IPS-NIHi7 (cell line): ENCODE results near the gene BORCS5.
"Not testable (repeated sequence)": the region's sequence is repeated elsewhere in the genome, so short reads cannot be mapped to it uniquely, and the experiment has no call there.

Source experiments
- DNase-seq: peaks from one replicate; pipeline ENCODE4 v3.0.0; 2012; ENCODE audit warnings: mixed read lengths; ENCODE audit errors: extremely low spot score

The BORCS5 gene

GRCh38 chr12:12460935-12461922 is 104.4 kb downstream of the BORCS5 start:
- DNase-seq = no peak

GRCh38 chr12:12461923-12462315 is 105.0 kb downstream of the BORCS5 start:
- DNase-seq = no peak

GRCh38 chr12:12465522-12465921 is 108.6 kb downstream of the BORCS5 start:
- DNase-seq = no peak

- no peak for DNase-seq
These were observed 109.3 kb downstream of the BORCS5 start for GRCh38 chr12:12466157-12466556.

- no peak for DNase-seq
These were observed 110.4 kb downstream of the BORCS5 start for GRCh38 chr12:12467264-12467663.

- no peak for DNase-seq
These were observed 110.9 kb downstream of the BORCS5 start for GRCh38 chr12:12467688-12468261.

- DNase-seq = no peak
These were observed 111.7 kb downstream of the BORCS5 start for GRCh38 chr12:12468575-12468974.

GRCh38 chr12:12469386-12469785 is 112.5 kb downstream of the BORCS5 start:
- no peak for DNase-seq

- no peak for DNase-seq
These were observed 114.0 kb downstream of the BORCS5 start for GRCh38 chr12:12470751-12471306.

GRCh38 chr12:12471982-12472961 is 115.4 kb downstream of the BORCS5 start:
- not testable (repeated sequence) for DNase-seq

- DNase-seq = no peak
These were observed 116.3 kb downstream of the BORCS5 start for GRCh38 chr12:12473223-12473622.

- DNase-seq = no peak
These were observed 117.6 kb downstream of the BORCS5 start for GRCh38 chr12:12474471-12474928.

GRCh38 chr12:12474931-12475795 is 118.3 kb downstream of the BORCS5 start:
- DNase-seq = no peak

- no peak for DNase-seq
These were observed 120.1 kb downstream of the BORCS5 start for GRCh38 chr12:12476857-12477531.

- DNase-seq = no peak
These were observed 120.6 kb downstream of the BORCS5 start for GRCh38 chr12:12477532-12477890.

GRCh38 chr12:12480074-12480473 is 123.2 kb downstream of the BORCS5 start:
- DNase-seq = no peak

- DNase-seq = no peak
These were observed 124.8 kb downstream of the BORCS5 start for GRCh38 chr12:12481631-12482030.

GRCh38 chr12:12482150-12482761 is 125.4 kb downstream of the BORCS5 start:
- no peak for DNase-seq

GRCh38 chr12:12482959-12483358 is 126.1 kb downstream of the BORCS5 start:
- DNase-seq = no peak

- DNase-seq = no peak
These were observed 126.6 kb downstream of the BORCS5 start for GRCh38 chr12:12483438-12483837.
